A549 (cell line): ENCODE measurements around the gene AMBN. TPM values are rescaled to one million over a fixed set of nuclear protein-coding genes. Genes with fewer than 3 reads are reported as not detected.

Experiments used
- ATAC-seq, 2 experiments: fragments of 200-7000 bp in 1 of 2; fragments of >200 bp in 1 of 2; cut with Nextera tagmentation in 1 of 2; cut with Tn5 transposase in 1 of 2; 3 replicates each; pipeline versions ENCODE4 v1.8.0 to v1.9.1; 2018 to 2020; ENCODE audit warnings: mild to moderate bottlenecking in 1 of 2, moderate library complexity in 1 of 2
- CTCF ChIA-PET: fragments of 300-600 bp; sonication (Branson Sonifier 250); formaldehyde crosslinking; extraction: SDS; loops from one replicate; lab custom pipeline; 2021; ENCODE audit warnings: antibody characterized with exemption, inconsistent platforms; lab: Yijun Ruan, JAX
- POLR2A ChIA-PET: fragments of 350-600 bp; formaldehyde crosslinking; extraction: SDS; loops from one replicate; lab custom pipeline; 2021; ENCODE audit warnings: antibody characterized with exemption, inconsistent platforms; lab: Yijun Ruan, JAX
- DNase-seq, 2 experiments: peaks; one replicate each; pipeline versions ENCODE4 v3.0.0 to v3.0.0-alpha.2; 2011 to 2016; ENCODE audit warnings: low read depth in 1 of 2, low spot score in 1 of 2
- FAIRE-seq: peaks from 2 replicates; lab custom pipeline; 2011; peaks lifted over from hg19 to GRCh38; lab: Jason Lieb, UNC
- H3K27ac ChIP-seq, 2 experiments: fragments of >200 bp; sonication (Bioruptor Twin); formaldehyde crosslinking; 3 replicates each; pipeline ENCODE4 v1.5.1; 2016 to 2017
- H3K4me1 ChIP-seq: fragments of >200 bp; sonication (Bioruptor Twin); formaldehyde crosslinking; 3 replicates; pipeline ENCODE4 v1.6.1; 2016
- H3K4me2 ChIP-seq: fragments of >200 bp; sonication (Bioruptor Twin); formaldehyde crosslinking; 3 replicates; pipeline ENCODE4 v1.6.1; 2016
- H3K4me3 ChIP-seq: fragments of >200 bp; sonication (Bioruptor Twin); formaldehyde crosslinking; 3 replicates; pipeline ENCODE4 v1.5.1; 2016
- H3K9me3 ChIP-seq: fragments of >200 bp; sonication (Bioruptor Twin); formaldehyde crosslinking; 3 replicates; pipeline ENCODE4 v1.6.1; 2016
- ATOH8 ChIP-seq: fragments of 250-450 bp; sonication (Bioruptor Pico); IDR thresholded peaks from 2 replicates; pipeline ENCODE4 v1.5.0; 2020; ENCODE audit warnings: low read depth, mild to moderate bottlenecking, moderate library complexity
- CBX2 ChIP-seq: fragments of 200-600 bp; sonication (generic); IDR thresholded peaks from 2 replicates; pipeline ENCODE4 v1.6.1; 2016; ENCODE audit warnings: low read depth, mild to moderate bottlenecking, borderline replicate concordance
- ESRRA ChIP-seq: fragments of 150-350 bp; IDR thresholded peaks from 2 replicates; pipeline ENCODE4 v1.6.1; 2014; ENCODE audit warnings: mild to moderate bottlenecking, low read length, borderline replicate concordance
- FOSL2 ChIP-seq, 2 experiments: fragments of 450-650 bp in 1 of 2; fragments of >200 bp in 1 of 2; sonication (Bioruptor Twin) in 1 of 2; formaldehyde crosslinking; IDR thresholded peaks; 2 replicates each; pipeline versions ENCODE4 v1.5.0 to v1.6.1; 2016 to 2020; ENCODE audit warnings: mild to moderate bottlenecking in 1 of 2, moderate library complexity in 1 of 2
- FOXS1 ChIP-seq: fragments of 250-450 bp; sonication (Bioruptor Pico); IDR thresholded peaks from 2 replicates; pipeline ENCODE4 v1.5.0; 2020; ENCODE audit warnings: mild to moderate bottlenecking, moderate library complexity
- GATA3 ChIP-seq: IDR thresholded peaks from 2 replicates; pipeline ENCODE4 v1.6.1; 2012; ENCODE audit warnings: borderline replicate concordance
- HEYL ChIP-seq: fragments of 250-450 bp; sonication (Bioruptor Pico); IDR thresholded peaks from 2 replicates; pipeline ENCODE4 v1.8.0; 2021; ENCODE audit warnings: mild to moderate bottlenecking, moderate library complexity
- HMGXB4 ChIP-seq: fragments of 250-450 bp; sonication (Bioruptor Pico); IDR thresholded peaks from 2 replicates; pipeline ENCODE4 v1.5.0; 2021; ENCODE audit warnings: mild to moderate bottlenecking, moderate library complexity, borderline replicate concordance
- HOXA7 ChIP-seq: fragments of 250-450 bp; sonication (Bioruptor Pico); IDR thresholded peaks from 2 replicates; pipeline ENCODE4 v1.5.0; 2020; ENCODE audit warnings: mild to moderate bottlenecking, moderate library complexity
- HOXB13 ChIP-seq: fragments of 250-450 bp; sonication (Bioruptor Pico); IDR thresholded peaks from 2 replicates; pipeline ENCODE4 v1.5.0; 2020; ENCODE audit warnings: low read depth, mild to moderate bottlenecking, moderate library complexity
- JUN ChIP-seq, 2 experiments: fragments of >200 bp; sonication (Bioruptor Twin); formaldehyde crosslinking; IDR thresholded peaks; 2 replicates in 1 of 2; 3 replicates in 1 of 2; pipeline ENCODE4 v1.6.1; 2016 to 2017
- JUNB ChIP-seq: fragments of >200 bp; sonication (Bioruptor Twin); formaldehyde crosslinking; IDR thresholded peaks from 2 replicates; pipeline ENCODE4 v1.6.1; 2016
- KDM1A ChIP-seq: fragments of 200-600 bp; sonication (generic); IDR thresholded peaks from 2 replicates; pipeline ENCODE4 v1.6.1; 2016; ENCODE audit warnings: low read depth, mild to moderate bottlenecking
- MAZ ChIP-seq: fragments of 150-350 bp; IDR thresholded peaks from 2 replicates; pipeline ENCODE4 v1.6.1; 2014; ENCODE audit warnings: antibody characterized with exemption, low read depth, low read length, borderline replicate concordance
- MYC ChIP-seq: IDR thresholded peaks from 2 replicates; pipeline ENCODE4 v1.6.1; 2012; ENCODE audit warnings: mild to moderate bottlenecking, inconsistent platforms, low read length, improper control_type of control experiment, borderline replicate concordance
- NPAS2 ChIP-seq: fragments of 250-450 bp; sonication (Bioruptor Pico); IDR thresholded peaks from 2 replicates; pipeline ENCODE4 v1.8.0; 2022; ENCODE audit warnings: mild to moderate bottlenecking, moderate library complexity, borderline replicate concordance
- PBX3 ChIP-seq: IDR thresholded peaks from 2 replicates; pipeline ENCODE4 v1.6.1; 2012
- PHF8 ChIP-seq: fragments of 200-600 bp; sonication (generic); IDR thresholded peaks from 2 replicates; pipeline ENCODE4 v1.6.1; 2016; ENCODE audit warnings: low read depth, mild to moderate bottlenecking, antibody characterized with exemption, moderate library complexity, borderline replicate concordance
- RARB ChIP-seq: fragments of 250-450 bp; sonication (Bioruptor Pico); IDR thresholded peaks from 2 replicates; pipeline ENCODE4 v1.8.0; 2021; ENCODE audit warnings: mild to moderate bottlenecking, moderate library complexity
- RCOR1 ChIP-seq: fragments of 150-350 bp; IDR thresholded peaks from 2 replicates; pipeline ENCODE4 v1.6.1; 2014; ENCODE audit warnings: antibody characterized with exemption, low read length, low read depth
- TFCP2L1 ChIP-seq: fragments of 250-450 bp; sonication (Bioruptor Pico); IDR thresholded peaks from 2 replicates; pipeline ENCODE4 v1.5.0; 2021; ENCODE audit warnings: mild to moderate bottlenecking
- ZC3H11A ChIP-seq: fragments of 450-650 bp; IDR thresholded peaks from 2 replicates; pipeline ENCODE4 v1.6.1; 2014; ENCODE audit warnings: antibody characterized with exemption, mild to moderate bottlenecking
- ZNF302 ChIP-seq: fragments of 250-450 bp; sonication (Bioruptor Pico); IDR thresholded peaks from 2 replicates; pipeline ENCODE4 v1.9.0; 2021; ENCODE audit warnings: inconsistent platforms, mild to moderate bottlenecking, moderate library complexity
- WGBS: methylation state at CpG from one replicate; pipeline ENCODE4 v1.1.6; 2017; ENCODE audit errors: missing lambda C conversion rate; 5-methylcytosine and 5-hydroxymethylcytosine counted together
- polyA plus RNA-seq, 4 experiments: library from polyadenylated mRNA; depleted of rRNA in 3 of 4; stranded (reverse); fragments of >200 nt; fragmentation: RNase III in 1 of 4; extraction: RNeasy Plus Mini Kit Qiagen cat#74134 plus additional on column Dnase treatment in 1 of 4; gene quantifications; 2 replicates in 3 of 4; 3 replicates in 1 of 4; pipeline ENCODE4 v1.2.3, GENCODE V29; 2011 to 2017
- TF ChIP-seq, protein P1 (sequence below): fragments of 450-650 bp; IDR thresholded peaks from 2 replicates; pipeline ENCODE4 v1.6.1; 2014; ENCODE audit warnings: antibody characterized with exemption
- TF ChIP-seq, protein P2 (sequence below): fragments of >200 bp; sonication (Bioruptor Twin); formaldehyde crosslinking; IDR thresholded peaks from 3 replicates; pipeline ENCODE4 v1.5.1; 2016
- TF ChIP-seq, protein P3 (sequence below): fragments of >200 bp; sonication (Bioruptor Twin); formaldehyde crosslinking; IDR thresholded peaks from 3 replicates; pipeline ENCODE4 v1.6.1; 2016

Gene AMBN
- polyA plus RNA-seq, 2 of the 4 experiments (the other 2 are of a cell fraction) = not detected

GRCh38 chr4:70603856-70604255 lies 11.8 kb downstream of the AMBN start:
- DNase-seq (no peak), ATAC-seq (no peak), FAIRE-seq (no peak)
- Histone ChIP-seq H3K4me1 (no peaks in the 10 kb centered on the region), H3K27ac (no peak overlapping the region)
- POLR2A ChIA-PET = no interaction called here
- TF ChIP-seq, protein P1, sequence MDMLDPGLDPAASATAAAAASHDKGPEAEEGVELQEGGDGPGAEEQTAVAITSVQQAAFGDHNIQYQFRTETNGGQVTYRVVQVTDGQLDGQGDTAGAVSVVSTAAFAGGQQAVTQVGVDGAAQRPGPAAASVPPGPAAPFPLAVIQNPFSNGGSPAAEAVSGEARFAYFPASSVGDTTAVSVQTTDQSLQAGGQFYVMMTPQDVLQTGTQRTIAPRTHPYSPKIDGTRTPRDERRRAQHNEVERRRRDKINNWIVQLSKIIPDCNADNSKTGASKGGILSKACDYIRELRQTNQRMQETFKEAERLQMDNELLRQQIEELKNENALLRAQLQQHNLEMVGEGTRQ = no peak
- TF ChIP-seq ATOH8 (no peak), ZNF302 (CRISPR knock-in tag) (no peak), MAZ (no peak), TFCP2L1 (CRISPR knock-in tag) (no peak), HEYL (CRISPR knock-in tag) (no peak), RARB (CRISPR knock-in tag) (no peak), KDM1A (no peak), ESRRA (no peak), GATA3 (no peak), RCOR1 (no peak), ZC3H11A (no peak), HOXA7 (CRISPR knock-in tag) (no peak), PBX3 (no peak), MYC (no peak), HOXB13 (no peak), CBX2 (no peak)
- TF ChIP-seq, protein P2, sequence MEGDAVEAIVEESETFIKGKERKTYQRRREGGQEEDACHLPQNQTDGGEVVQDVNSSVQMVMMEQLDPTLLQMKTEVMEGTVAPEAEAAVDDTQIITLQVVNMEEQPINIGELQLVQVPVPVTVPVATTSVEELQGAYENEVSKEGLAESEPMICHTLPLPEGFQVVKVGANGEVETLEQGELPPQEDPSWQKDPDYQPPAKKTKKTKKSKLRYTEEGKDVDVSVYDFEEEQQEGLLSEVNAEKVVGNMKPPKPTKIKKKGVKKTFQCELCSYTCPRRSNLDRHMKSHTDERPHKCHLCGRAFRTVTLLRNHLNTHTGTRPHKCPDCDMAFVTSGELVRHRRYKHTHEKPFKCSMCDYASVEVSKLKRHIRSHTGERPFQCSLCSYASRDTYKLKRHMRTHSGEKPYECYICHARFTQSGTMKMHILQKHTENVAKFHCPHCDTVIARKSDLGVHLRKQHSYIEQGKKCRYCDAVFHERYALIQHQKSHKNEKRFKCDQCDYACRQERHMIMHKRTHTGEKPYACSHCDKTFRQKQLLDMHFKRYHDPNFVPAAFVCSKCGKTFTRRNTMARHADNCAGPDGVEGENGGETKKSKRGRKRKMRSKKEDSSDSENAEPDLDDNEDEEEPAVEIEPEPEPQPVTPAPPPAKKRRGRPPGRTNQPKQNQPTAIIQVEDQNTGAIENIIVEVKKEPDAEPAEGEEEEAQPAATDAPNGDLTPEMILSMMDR = no peak
- TF ChIP-seq, all 56 proteins: peak for 0
- 32% methylated on average over 3 of the region's 3 CpGs for WGBS
- H3K9me3 ChIP-seq = no peaks in the 10 kb centered on the region
- CTCF ChIA-PET = no interaction called here
- no peak overlapping the region for H3K4me2 ChIP-seq
- no peak overlapping the region for H3K4me3 ChIP-seq

GRCh38 chr4:70606459-70606858 lies 14.4 kb downstream of the AMBN start:
- H3K4me1 ChIP-seq = no peaks in the 10 kb centered on the region
- DNase-seq (no peak), ATAC-seq (no peak), FAIRE-seq (no peak)
- TF ChIP-seq, protein P3, sequence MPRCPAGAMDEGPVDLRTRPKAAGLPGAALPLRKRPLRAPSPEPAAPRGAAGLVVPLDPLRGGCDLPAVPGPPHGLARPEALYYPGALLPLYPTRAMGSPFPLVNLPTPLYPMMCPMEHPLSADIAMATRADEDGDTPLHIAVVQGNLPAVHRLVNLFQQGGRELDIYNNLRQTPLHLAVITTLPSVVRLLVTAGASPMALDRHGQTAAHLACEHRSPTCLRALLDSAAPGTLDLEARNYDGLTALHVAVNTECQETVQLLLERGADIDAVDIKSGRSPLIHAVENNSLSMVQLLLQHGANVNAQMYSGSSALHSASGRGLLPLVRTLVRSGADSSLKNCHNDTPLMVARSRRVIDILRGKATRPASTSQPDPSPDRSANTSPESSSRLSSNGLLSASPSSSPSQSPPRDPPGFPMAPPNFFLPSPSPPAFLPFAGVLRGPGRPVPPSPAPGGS = no peak
- TF ChIP-seq FOSL2 (IDR thresholded peaks at IDR 0.05) (no peak), FOSL2 (CRISPR knock-in tag; IDR thresholded peaks at IDR 0.05) (no peak), FOXS1 (CRISPR knock-in tag) (no peak), HMGXB4 (CRISPR knock-in tag) (no peak), JUNB (no peak), PHF8 (no peak), NPAS2 (CRISPR knock-in tag) (no peak), JUN (IDR thresholded peaks at IDR 0.05) (no peak), GATA3 (no peak)
- H3K9me3 ChIP-seq = no peaks in the 10 kb centered on the region
- CTCF ChIA-PET = no interaction called here
- no peak overlapping the region for H3K4me2 ChIP-seq
- no peak overlapping the region for H3K27ac ChIP-seq
- POLR2A ChIA-PET = no interaction called here
- no peak overlapping the region for H3K4me3 ChIP-seq
- WGBS = 70% methylated on average over 7 of the region's 8 CpGs
